ENCODE data around the gene MCTP2.

Gene MCTP2

DNA sequence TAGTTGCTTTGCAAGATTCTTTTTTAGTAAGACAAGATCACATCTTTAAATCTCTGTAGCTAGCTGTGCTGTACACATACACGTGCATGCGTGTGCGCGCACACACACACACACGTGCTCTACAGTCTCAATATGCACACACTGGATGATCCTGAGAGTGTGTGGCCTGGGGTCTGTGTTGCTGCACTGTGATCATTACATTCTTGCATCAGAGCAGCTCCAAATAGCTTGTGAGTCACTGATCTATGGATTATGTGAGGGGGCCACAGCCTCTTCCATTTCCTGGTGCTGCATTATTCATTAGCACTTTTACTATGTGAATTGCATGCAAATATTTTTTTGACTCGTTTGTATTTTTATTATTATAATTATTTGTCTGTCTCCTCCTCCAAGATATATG lies 34.6 kb downstream of the MCTP2 start (continued):
- TF ChIP-seq ZNF266 (tag by site-specific recombination; IDR thresholded peaks at IDR 0.05; ENCODE audit: low read depth), result no peak
- TF ChIP-seq, protein P1, sequence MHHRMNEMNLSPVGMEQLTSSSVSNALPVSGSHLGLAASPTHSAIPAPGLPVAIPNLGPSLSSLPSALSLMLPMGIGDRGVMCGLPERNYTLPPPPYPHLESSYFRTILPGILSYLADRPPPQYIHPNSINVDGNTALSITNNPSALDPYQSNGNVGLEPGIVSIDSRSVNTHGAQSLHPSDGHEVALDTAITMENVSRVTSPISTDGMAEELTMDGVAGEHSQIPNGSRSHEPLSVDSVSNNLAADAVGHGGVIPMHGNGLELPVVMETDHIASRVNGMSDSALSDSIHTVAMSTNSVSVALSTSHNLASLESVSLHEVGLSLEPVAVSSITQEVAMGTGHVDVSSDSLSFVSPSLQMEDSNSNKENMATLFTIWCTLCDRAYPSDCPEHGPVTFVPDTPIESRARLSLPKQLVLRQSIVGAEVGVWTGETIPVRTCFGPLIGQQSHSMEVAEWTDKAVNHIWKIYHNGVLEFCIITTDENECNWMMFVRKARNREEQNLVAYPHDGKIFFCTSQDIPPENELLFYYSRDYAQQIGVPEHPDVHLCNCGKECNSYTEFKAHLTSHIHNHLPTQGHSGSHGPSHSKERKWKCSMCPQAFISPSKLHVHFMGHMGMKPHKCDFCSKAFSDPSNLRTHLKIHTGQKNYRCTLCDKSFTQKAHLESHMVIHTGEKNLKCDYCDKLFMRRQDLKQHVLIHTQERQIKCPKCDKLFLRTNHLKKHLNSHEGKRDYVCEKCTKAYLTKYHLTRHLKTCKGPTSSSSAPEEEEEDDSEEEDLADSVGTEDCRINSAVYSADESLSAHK (tag by site-specific recombination; IDR thresholded peaks at IDR 0.05), result no peak

DNA sequence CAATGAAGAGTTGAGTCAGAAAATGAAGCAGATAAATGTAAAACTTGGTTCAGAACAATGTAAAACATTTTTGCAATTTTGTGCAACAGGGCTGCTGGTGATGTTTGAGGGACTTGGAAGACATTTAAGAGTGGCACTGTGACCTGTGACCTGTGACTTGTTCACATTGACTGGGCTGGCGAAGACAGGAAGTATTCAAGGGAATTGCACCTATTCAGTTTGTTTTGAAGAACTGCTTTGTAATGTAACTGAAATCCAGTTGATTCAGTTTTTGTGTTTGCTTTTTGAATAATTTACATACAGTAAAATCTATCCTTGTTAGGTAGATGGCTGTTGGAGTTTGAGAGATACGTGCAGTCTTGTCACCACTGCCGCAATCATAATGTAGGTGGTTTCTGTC lies 35.4 kb downstream of the MCTP2 start:
- Histone ChIP-seq H3K4me3 (ENCODE audit: low read depth, low read length) (no peak overlapping the region), H3K9me3 (ENCODE audit: control insufficient read depth, insufficient read depth, low read depth, low read length) (no peaks in the 10 kb centered on the region), H3K4me1 (ENCODE audit: control insufficient read depth, insufficient read depth, low read length) (no peaks in the 10 kb centered on the region), H3K27ac (ENCODE audit: extremely low read depth, low read depth, low read length) (no peak overlapping the region), H3K36me3 (ENCODE audit: control insufficient read depth in 2 of 2, insufficient read depth in 1 of 2, low read length in 2 of 2) (no peaks in the 10 kb centered on the region)
- TF ChIP-seq ZNF571 (tag by site-specific recombination; IDR thresholded peaks at IDR 0.05), result no peak
- ChIA-PET POLR2A (no interaction called here), CTCF (no interaction called here)

DNA sequence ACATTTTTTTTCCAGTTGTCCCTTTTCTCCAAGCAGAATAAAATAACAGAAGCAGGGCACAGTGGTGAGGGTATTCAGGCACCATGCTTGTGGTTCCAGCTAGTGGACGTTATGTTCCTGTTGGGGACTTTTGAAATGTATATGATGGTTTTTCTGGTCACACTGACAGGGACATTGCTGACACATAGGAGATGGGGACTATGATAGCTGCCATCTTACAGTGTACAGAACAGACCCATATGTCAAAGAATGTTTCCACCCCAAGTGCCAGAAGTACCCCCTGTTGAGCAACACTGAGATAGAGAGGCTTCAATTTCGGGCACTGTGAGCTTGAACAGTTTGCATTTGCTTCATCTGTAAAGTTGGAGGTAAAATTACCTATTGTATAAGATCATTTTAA lies 38.6 kb downstream of the MCTP2 start:
- POLR2A ChIA-PET, result no interaction called here
- H3K36me3 ChIP-seq (ENCODE audit: control insufficient read depth in 2 of 2, insufficient read depth in 1 of 2, low read length in 2 of 2), result no peaks in the 10 kb centered on the region; a peak in 1 of 3 replicates
- no peak overlapping the region for H3K27ac ChIP-seq (ENCODE audit: extremely low read depth, low read depth, low read length)
- TF ChIP-seq ZNF423 (tag by site-specific recombination; IDR thresholded peaks at IDR 0.05), result no peak
- TF ChIP-seq, protein P2, sequence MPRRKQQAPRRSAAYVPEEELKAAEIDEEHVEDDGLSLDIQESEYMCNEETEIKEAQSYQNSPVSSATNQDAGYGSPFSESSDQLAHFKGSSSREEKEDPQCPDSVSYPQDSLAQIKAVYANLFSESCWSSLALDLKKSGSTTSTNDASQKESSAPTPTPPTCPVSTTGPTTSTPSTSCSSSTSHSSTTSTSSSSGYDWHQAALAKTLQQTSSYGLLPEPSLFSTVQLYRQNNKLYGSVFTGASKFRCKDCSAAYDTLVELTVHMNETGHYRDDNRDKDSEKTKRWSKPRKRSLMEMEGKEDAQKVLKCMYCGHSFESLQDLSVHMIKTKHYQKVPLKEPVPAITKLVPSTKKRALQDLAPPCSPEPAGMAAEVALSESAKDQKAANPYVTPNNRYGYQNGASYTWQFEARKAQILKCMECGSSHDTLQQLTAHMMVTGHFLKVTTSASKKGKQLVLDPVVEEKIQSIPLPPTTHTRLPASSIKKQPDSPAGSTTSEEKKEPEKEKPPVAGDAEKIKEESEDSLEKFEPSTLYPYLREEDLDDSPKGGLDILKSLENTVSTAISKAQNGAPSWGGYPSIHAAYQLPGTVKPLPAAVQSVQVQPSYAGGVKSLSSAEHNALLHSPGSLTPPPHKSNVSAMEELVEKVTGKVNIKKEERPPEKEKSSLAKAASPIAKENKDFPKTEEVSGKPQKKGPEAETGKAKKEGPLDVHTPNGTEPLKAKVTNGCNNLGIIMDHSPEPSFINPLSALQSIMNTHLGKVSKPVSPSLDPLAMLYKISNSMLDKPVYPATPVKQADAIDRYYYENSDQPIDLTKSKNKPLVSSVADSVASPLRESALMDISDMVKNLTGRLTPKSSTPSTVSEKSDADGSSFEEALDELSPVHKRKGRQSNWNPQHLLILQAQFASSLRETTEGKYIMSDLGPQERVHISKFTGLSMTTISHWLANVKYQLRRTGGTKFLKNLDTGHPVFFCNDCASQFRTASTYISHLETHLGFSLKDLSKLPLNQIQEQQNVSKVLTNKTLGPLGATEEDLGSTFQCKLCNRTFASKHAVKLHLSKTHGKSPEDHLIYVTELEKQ (tag by site-specific recombination; IDR thresholded peaks at IDR 0.05; ENCODE audit: borderline replicate concordance), result no peak
- TF ChIP-seq ZNF114 (tag by site-specific recombination; IDR thresholded peaks at IDR 0.05), result no peak
- no peak for TF ChIP-seq SP2 (tag by site-specific recombination; IDR thresholded peaks at IDR 0.05)
- TF ChIP-seq, protein P3, sequence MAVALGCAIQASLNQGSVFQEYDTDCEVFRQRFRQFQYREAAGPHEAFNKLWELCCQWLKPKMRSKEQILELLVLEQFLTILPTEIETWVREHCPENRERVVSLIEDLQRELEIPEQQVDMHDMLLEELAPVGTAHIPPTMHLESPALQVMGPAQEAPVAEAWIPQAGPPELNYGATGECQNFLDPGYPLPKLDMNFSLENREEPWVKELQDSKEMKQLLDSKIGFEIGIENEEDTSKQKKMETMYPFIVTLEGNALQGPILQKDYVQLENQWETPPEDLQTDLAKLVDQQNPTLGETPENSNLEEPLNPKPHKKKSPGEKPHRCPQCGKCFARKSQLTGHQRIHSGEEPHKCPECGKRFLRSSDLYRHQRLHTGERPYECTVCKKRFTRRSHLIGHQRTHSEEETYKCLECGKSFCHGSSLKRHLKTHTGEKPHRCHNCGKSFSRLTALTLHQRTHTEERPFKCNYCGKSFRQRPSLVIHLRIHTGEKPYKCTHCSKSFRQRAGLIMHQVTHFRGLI (tag by site-specific recombination; IDR thresholded peaks at IDR 0.05), result no peak
- TF ChIP-seq GLIS1 (tag by site-specific recombination; IDR thresholded peaks at IDR 0.05), result no peak
- no peak for TF ChIP-seq KLF16 (tag by site-specific recombination; IDR thresholded peaks at IDR 0.05)
- no peak for TF ChIP-seq ZNF311 (tag by site-specific recombination; IDR thresholded peaks at IDR 0.05; ENCODE audit: borderline replicate concordance)
- TF ChIP-seq ZNF23 (tag by site-specific recombination; IDR thresholded peaks at IDR 0.05; ENCODE audit: borderline replicate concordance), result no peak
- no peak for TF ChIP-seq SCRT2 (tag by site-specific recombination; IDR thresholded peaks at IDR 0.05)
- no peak for TF ChIP-seq KLF10 (tag by site-specific recombination; IDR thresholded peaks at IDR 0.05)
- TF ChIP-seq, protein P4, sequence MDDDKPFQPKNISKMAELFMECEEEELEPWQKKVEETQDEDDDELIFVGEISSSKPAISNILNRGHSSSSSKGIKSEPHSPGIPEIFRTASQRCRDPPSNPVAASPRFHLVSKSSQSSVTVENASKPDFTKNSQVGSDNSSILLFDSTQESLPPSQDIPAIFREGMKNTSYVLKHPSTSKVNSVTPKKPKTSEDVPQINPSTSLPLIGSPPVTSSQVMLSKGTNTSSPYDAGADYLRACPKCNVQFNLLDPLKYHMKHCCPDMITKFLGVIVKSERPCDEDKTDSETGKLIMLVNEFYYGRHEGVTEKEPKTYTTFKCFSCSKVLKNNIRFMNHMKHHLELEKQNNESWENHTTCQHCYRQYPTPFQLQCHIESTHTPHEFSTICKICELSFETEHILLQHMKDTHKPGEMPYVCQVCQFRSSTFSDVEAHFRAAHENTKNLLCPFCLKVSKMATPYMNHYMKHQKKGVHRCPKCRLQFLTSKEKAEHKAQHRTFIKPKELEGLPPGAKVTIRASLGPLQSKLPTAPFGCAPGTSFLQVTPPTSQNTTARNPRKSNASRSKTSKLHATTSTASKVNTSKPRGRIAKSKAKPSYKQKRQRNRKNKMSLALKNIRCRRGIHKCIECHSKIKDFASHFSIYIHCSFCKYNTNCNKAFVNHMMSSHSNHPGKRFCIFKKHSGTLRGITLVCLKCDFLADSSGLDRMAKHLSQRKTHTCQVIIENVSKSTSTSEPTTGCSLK (tag by site-specific recombination; IDR thresholded peaks at IDR 0.05), result no peak
- TF ChIP-seq ZNF404 (tag by site-specific recombination; IDR thresholded peaks at IDR 0.05), result no peak
- no peak for TF ChIP-seq ZNF473 (tag by site-specific recombination; IDR thresholded peaks at IDR 0.05)
- no peak for TF ChIP-seq ZNF350 (tag by site-specific recombination; IDR thresholded peaks at IDR 0.05)
- no peak for TF ChIP-seq ZNF837 (tag by site-specific recombination; IDR thresholded peaks at IDR 0.05)
- no peak for TF ChIP-seq ZBTB17 (tag by site-specific recombination; IDR thresholded peaks at IDR 0.05)
- no peak for TF ChIP-seq ZNF266 (tag by site-specific recombination; IDR thresholded peaks at IDR 0.05; ENCODE audit: low read depth)
- H3K4me1 ChIP-seq (ENCODE audit: control insufficient read depth, insufficient read depth, low read length), result no peaks in the 10 kb centered on the region
- CTCF ChIA-PET, result interaction anchor here (0.6 to 0.7 kb wide), 3 partner anchors 17 to 54 kb away, joined by 3 to 4 read pairs (median 4); no protein-coding TSS in a partner anchor
- H3K9me3 ChIP-seq (ENCODE audit: control insufficient read depth, insufficient read depth, low read depth, low read length), result no peaks in the 10 kb centered on the region
- H3K4me3 ChIP-seq (ENCODE audit: low read depth, low read length), result no peak overlapping the region
